K562 (cell line): ENCODE results near the gene PSMG3. TPM values are rescaled to one million over a fixed set of nuclear protein-coding genes. Genes with fewer than 3 reads are reported as not detected.

Source experiments
- KAT2B ChIP-seq: IDR thresholded peaks from one replicate; pipeline ENCODE4 v1.6.1; 2012; ENCODE audit warnings: low read depth, mild to moderate bottlenecking, control low read depth, inconsistent platforms, low read length, moderate library complexity
- MAFF ChIP-seq: IDR thresholded peaks from 2 replicates; pipeline ENCODE4 v1.6.1; 2012; ENCODE audit warnings: low read length, improper control_type of control experiment
- SREBF2 ChIP-seq: sonication (generic); formaldehyde crosslinking; IDR thresholded peaks from 2 replicates; pipeline ENCODE4 v1.4.0; 2020; ENCODE audit warnings: mild to moderate bottlenecking, missing genetic modification reagents
- ZC3H8 ChIP-seq: fragments of 450-650 bp; IDR thresholded peaks from 2 replicates; pipeline ENCODE4 v1.6.1; 2017
- ZNF174 ChIP-seq: fragments of 250-450 bp; sonication (Bioruptor Pico); IDR thresholded peaks from 2 replicates; pipeline ENCODE4 v1.4.0; 2020; ENCODE audit warnings: mild to moderate bottlenecking
- polyA plus RNA-seq, 8 experiments: library from polyadenylated mRNA; depleted of rRNA in 4 of 8; stranded (reverse) in 5 of 8; unstranded in 3 of 8; fragments of >200 nt; fragmentation: Nextera tagmentation in 2 of 8; fragmentation: Illumina TruSeq in 1 of 8; extraction: Ambion mirVana in 2 of 8; extraction: Trizol in 1 of 8; gene quantifications; 2 replicates each; pipeline versions ENCODE4 v1.2.1 to v1.2.3, GENCODE V29; 2011 to 2014; ENCODE audit warnings: inconsistent platforms in 1 of 8, missing spikeins in 1 of 8
- total RNA-seq, 7 experiments: library from RNA; depleted of rRNA in 6 of 7; stranded (reverse); fragments of >200 nt in 6 of 7; fragmentation: Illumina TruSeq in 2 of 7; extraction: Trizol in 2 of 7; gene quantifications; 2 replicates each; pipeline versions ENCODE4 v1.2.1 to v1.2.3, GENCODE V29; 2011 to 2021; ENCODE audit warnings: low replicate concordance in 1 of 7
- TF ChIP-seq, protein P1 (sequence below): fragments of 200-600 bp; sonication (generic); IDR thresholded peaks from one replicate; pipeline ENCODE4 v1.6.1; 2012; ENCODE audit warnings: mild to moderate bottlenecking, low read depth, low read length, inconsistent platforms
- TF ChIP-seq, protein P2 (sequence below), 3 experiments: fragments of 200-800 bp in 1 of 3; fragments of 250-450 bp in 1 of 3; fragments of 450-650 bp in 1 of 3; sonication (Bioruptor Pico) in 1 of 3; sonication (Bioruptor generic) in 1 of 3; formaldehyde crosslinking in 1 of 3; IDR thresholded peaks; 2 replicates each; pipeline versions ENCODE4 v1.6.1 to v1.8.0; 2016 to 2022; ENCODE audit warnings: mild to moderate bottlenecking in 2 of 3, missing genetic modification characterization in 2 of 3, missing compliant biosample characterization in 1 of 3, moderate library complexity in 1 of 3
- TF ChIP-seq, protein P3 (sequence below): sonication (generic); formaldehyde crosslinking; IDR thresholded peaks from 2 replicates; pipeline ENCODE4 v1.5.0; 2020; ENCODE audit warnings: missing genetic modification reagents

PSMG3 gene
- total and polyA plus RNA-seq, 9 of the 15 experiments (the other 6 are each of a cell fraction or from before 2014, with no cell fraction given): 34.8 to 122 (median 80.1) TPM

DNA sequence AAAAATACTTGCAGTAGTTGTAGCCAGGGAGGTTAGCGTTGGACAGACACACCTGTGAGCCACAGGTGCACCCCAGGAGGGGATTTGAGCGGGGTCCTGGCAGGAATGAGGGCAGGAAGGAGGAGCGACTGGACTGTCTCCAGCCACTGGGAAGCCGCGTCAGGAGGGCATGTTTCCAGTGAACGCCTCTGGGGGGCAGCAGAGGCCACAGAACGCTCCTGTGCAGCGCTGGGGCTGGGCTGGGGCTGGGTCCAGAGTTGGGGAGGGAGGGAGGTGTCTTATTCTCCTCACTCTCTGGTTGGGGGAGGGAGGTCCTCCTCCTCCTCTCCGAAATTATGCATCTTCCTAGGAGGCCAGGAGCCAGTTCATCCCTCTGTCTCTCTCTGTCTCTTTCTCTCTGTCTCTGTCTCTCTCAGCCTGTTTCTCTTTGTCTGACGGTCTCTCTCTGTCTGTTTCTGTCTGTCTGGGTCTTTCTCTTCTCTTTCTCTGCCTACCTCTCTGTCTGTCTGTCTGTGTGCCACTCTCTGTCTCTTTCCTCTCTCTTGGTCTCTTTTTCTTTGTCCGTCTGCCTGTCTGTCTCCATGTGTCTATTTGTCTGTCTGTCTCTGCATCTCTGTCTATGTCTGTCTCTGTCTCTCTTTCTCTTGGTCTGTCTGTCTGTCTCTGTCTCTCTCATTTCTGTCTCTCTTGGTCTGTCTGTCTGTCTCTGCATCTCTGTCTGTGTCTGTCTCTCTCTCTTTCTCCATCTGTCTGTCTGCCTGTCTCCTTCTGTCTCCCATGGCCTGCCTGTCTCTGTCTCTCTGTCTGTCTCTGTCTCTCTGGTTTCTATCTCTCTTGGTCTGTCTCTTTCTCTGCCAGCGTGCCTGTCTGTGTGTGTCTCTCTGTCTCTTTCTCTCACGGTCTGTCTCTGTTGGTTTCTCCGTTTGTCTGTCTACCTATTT is 9.9 kb upstream of the PSMG3 start (continued):
- TF ChIP-seq, protein P1, sequence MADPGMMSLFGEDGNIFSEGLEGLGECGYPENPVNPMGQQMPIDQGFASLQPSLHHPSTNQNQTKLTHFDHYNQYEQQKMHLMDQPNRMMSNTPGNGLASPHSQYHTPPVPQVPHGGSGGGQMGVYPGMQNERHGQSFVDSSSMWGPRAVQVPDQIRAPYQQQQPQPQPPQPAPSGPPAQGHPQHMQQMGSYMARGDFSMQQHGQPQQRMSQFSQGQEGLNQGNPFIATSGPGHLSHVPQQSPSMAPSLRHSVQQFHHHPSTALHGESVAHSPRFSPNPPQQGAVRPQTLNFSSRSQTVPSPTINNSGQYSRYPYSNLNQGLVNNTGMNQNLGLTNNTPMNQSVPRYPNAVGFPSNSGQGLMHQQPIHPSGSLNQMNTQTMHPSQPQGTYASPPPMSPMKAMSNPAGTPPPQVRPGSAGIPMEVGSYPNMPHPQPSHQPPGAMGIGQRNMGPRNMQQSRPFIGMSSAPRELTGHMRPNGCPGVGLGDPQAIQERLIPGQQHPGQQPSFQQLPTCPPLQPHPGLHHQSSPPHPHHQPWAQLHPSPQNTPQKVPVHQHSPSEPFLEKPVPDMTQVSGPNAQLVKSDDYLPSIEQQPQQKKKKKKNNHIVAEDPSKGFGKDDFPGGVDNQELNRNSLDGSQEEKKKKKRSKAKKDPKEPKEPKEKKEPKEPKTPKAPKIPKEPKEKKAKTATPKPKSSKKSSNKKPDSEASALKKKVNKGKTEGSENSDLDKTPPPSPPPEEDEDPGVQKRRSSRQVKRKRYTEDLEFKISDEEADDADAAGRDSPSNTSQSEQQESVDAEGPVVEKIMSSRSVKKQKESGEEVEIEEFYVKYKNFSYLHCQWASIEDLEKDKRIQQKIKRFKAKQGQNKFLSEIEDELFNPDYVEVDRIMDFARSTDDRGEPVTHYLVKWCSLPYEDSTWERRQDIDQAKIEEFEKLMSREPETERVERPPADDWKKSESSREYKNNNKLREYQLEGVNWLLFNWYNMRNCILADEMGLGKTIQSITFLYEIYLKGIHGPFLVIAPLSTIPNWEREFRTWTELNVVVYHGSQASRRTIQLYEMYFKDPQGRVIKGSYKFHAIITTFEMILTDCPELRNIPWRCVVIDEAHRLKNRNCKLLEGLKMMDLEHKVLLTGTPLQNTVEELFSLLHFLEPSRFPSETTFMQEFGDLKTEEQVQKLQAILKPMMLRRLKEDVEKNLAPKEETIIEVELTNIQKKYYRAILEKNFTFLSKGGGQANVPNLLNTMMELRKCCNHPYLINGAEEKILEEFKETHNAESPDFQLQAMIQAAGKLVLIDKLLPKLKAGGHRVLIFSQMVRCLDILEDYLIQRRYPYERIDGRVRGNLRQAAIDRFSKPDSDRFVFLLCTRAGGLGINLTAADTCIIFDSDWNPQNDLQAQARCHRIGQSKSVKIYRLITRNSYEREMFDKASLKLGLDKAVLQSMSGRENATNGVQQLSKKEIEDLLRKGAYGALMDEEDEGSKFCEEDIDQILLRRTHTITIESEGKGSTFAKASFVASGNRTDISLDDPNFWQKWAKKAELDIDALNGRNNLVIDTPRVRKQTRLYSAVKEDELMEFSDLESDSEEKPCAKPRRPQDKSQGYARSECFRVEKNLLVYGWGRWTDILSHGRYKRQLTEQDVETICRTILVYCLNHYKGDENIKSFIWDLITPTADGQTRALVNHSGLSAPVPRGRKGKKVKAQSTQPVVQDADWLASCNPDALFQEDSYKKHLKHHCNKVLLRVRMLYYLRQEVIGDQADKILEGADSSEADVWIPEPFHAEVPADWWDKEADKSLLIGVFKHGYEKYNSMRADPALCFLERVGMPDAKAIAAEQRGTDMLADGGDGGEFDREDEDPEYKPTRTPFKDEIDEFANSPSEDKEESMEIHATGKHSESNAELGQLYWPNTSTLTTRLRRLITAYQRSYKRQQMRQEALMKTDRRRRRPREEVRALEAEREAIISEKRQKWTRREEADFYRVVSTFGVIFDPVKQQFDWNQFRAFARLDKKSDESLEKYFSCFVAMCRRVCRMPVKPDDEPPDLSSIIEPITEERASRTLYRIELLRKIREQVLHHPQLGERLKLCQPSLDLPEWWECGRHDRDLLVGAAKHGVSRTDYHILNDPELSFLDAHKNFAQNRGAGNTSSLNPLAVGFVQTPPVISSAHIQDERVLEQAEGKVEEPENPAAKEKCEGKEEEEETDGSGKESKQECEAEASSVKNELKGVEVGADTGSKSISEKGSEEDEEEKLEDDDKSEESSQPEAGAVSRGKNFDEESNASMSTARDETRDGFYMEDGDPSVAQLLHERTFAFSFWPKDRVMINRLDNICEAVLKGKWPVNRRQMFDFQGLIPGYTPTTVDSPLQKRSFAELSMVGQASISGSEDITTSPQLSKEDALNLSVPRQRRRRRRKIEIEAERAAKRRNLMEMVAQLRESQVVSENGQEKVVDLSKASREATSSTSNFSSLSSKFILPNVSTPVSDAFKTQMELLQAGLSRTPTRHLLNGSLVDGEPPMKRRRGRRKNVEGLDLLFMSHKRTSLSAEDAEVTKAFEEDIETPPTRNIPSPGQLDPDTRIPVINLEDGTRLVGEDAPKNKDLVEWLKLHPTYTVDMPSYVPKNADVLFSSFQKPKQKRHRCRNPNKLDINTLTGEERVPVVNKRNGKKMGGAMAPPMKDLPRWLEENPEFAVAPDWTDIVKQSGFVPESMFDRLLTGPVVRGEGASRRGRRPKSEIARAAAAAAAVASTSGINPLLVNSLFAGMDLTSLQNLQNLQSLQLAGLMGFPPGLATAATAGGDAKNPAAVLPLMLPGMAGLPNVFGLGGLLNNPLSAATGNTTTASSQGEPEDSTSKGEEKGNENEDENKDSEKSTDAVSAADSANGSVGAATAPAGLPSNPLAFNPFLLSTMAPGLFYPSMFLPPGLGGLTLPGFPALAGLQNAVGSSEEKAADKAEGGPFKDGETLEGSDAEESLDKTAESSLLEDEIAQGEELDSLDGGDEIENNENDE: no peak
- TF ChIP-seq ZNF174 (CRISPR knock-in tag): no peak
- TF ChIP-seq, protein P2, sequence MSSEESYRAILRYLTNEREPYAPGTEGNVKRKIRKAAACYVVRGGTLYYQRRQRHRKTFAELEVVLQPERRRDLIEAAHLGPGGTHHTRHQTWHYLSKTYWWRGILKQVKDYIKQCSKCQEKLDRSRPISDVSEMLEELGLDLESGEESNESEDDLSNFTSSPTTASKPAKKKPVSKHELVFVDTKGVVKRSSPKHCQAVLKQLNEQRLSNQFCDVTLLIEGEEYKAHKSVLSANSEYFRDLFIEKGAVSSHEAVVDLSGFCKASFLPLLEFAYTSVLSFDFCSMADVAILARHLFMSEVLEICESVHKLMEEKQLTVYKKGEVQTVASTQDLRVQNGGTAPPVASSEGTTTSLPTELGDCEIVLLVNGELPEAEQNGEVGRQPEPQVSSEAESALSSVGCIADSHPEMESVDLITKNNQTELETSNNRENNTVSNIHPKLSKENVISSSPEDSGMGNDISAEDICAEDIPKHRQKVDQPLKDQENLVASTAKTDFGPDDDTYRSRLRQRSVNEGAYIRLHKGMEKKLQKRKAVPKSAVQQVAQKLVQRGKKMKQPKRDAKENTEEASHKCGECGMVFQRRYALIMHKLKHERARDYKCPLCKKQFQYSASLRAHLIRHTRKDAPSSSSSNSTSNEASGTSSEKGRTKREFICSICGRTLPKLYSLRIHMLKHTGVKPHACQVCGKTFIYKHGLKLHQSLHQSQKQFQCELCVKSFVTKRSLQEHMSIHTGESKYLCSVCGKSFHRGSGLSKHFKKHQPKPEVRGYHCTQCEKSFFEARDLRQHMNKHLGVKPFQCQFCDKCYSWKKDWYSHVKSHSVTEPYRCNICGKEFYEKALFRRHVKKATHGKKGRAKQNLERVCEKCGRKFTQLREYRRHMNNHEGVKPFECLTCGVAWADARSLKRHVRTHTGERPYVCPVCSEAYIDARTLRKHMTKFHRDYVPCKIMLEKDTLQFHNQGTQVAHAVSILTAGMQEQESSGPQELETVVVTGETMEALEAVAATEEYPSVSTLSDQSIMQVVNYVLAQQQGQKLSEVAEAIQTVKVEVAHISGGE (CRISPR knock-in tag; IDR thresholded peaks at IDR 0.05): no peak
- no peak for TF ChIP-seq SREBF2 (CRISPR knock-in tag)
- TF ChIP-seq MAFF: no peak
- no peak for TF ChIP-seq ZC3H8
- TF ChIP-seq, protein P3, sequence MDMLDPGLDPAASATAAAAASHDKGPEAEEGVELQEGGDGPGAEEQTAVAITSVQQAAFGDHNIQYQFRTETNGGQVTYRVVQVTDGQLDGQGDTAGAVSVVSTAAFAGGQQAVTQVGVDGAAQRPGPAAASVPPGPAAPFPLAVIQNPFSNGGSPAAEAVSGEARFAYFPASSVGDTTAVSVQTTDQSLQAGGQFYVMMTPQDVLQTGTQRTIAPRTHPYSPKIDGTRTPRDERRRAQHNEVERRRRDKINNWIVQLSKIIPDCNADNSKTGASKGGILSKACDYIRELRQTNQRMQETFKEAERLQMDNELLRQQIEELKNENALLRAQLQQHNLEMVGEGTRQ: no peak
- no peak for TF ChIP-seq KAT2B
